ENCODE measurements around the gene IL10.

GRCh38 chr1:206812471-206812870 lies 40.2 kb upstream of the IL10 start:
- TF ChIP-seq CTCF (IDR thresholded peaks at IDR 0.05) (no peak), POLR2AphosphoS5 (IDR thresholded peaks at IDR 0.05; ENCODE audit: insufficient read depth in 1 of 2, low read depth in 1 of 2) (no peak), POLR2A (IDR thresholded peaks at IDR 0.05) (no peak)

Data from vagina (tissue), 2 donors.